Endothelial cell of hepatic sinusoid (primary cell): ENCODE results near the gene FTH1.
"Not testable (repeated sequence)": the region's sequence is repeated elsewhere in the genome, so short reads cannot be mapped to it uniquely, and the experiment has no call there.

Experiments used
- in situ Hi-C: cut with HindIII; loops from 2 replicates; pipeline ENCODE4 v1.10.0; 2017; ENCODE audit warnings: low sequenced_read_pairs

The FTH1 gene

DNA sequence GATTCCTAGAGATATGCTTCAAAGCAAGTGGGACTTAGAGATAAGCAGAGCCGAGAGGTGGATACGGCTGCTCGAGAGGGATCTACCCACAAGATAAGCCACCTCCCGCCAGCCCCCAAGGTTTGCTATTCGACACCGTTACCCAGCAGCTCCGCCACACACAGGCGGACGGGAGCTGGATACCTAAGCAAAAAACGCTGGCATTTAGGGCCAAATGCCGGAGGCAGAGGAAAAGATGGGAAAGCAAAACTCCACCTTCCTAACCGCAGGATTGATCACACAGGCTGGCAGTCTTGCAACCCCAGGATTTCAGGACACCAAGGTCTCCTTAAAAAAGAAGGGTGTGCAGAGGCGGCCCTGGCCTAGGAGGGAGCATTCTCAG lies 709 bp downstream of the FTH1 start:
- in situ Hi-C loops = loop anchor here (10.0 kb wide), 1 partner anchor 152 kb away; the partner anchor contains the start of gene FADS1

DNA sequence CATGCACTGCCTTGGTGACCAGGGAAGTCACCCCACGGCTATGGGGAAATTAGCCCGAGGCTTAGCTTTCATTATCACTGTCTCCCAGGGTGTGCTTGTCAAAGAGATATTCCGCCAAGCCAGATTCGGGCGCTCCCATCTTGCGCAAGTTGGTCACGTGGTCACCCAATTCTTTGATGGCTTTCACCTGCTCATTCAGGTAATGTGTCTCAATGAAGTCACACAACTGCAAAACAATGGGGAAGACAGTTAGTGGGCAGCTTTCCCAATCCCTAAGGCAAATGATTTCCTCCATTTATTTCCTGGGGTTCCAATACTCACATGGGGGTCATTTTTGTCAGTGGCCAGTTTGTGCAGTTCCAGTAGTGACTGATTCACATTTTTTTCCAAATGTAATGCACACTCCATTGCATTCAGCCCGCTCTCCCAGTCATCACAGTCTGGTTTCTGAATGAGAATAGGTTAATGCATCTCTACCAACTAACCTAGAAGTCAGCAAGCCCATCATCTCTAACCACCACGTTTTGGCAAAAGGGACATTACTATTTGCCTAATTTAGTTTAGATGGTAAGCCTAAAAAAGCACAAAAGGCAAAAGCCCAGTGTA lies 2.7 kb downstream of the FTH1 start:
- in situ Hi-C loops = loop anchor here (10.0 kb wide), 1 partner anchor 150 kb away; the partner anchor contains the start of gene FADS1

DNA sequence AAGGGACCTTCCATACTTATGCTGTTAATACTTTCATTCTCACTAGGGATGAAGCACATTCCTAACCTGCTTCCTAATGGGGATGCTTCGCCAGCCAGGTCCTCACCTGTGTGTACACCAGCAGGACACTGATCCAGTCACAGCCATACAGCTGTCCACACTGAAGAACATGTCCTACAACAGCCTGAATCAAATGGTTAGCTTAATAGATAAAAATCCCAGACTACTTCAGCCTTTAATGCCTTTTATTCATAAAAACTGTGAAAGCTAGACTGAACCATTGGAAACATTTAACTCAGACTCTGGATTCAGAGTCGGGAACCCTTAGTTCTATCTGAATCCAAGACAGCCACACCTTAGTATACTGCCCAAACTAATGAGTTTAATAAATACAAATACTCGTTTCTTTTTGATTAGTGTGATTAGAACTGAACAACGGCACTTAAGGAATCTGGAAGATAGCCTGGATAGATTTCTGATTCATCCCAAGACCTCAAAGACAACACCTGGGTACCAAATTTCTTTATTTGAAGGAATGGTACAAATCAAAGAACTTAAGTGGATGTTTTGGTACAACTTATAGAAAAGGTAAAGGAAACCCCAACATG lies 3.3 kb downstream of the FTH1 start:
- in situ Hi-C loops = loop anchor here (10.0 kb wide), 1 partner anchor 149 kb away; the partner anchor contains the start of gene FADS1

DNA sequence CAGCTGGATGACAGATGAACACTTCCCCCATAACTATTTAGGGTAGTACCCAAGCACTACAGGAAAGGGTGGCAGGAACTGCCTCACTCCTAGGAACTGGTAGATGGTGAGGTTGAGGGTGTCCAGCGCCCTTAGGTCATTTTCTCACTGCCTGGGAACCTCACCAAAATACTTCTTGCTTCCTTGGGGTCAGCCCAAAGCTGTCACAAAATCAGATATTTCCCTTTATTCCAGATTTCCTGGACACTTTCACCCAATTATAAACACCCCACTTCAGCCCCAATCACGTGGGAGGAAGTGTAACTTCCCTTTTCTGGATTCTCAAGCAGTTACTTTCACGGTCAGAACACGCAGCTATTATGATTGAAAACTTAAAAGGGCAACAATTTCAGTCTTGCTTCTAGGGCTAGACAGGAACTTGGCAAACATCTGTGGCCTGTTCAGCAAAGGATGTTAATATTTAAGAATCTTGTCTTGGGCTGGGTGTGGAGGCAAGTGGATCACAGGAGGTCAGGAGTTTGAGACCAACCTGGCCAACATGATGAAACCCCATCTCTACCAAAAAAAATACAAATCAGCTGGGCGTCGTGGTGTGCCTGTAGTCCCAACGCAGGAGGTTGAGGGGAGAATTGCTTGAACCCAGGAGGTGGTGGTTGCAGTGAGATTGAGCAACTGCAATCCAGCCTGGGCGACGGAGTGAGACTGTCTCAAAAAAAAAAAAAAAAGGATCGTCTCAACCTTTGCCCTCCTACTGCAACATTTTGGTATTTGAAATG lies 4.0 kb downstream of the FTH1 start:
- in situ Hi-C loops = loop anchor here (10.0 kb wide), 1 partner anchor 149 kb away; the partner anchor contains the start of gene FADS1

DNA sequence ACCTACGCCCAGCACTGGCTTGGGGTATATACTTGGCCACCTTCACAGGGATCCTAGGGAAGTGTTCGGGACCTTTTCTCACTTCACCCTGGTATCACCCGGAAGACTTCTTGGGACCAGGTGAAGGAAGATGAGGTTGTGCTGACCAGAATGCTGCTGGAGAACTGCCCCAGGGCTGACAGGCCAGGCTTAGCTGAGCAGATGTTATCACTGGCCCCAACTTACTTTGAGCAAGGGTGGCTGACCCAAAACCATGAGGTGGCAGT lies 4.5 kb downstream of the FTH1 start:
- in situ Hi-C loops = loop anchor here (10.0 kb wide), 1 partner anchor 148 kb away; the partner anchor contains the start of gene FADS1

DNA sequence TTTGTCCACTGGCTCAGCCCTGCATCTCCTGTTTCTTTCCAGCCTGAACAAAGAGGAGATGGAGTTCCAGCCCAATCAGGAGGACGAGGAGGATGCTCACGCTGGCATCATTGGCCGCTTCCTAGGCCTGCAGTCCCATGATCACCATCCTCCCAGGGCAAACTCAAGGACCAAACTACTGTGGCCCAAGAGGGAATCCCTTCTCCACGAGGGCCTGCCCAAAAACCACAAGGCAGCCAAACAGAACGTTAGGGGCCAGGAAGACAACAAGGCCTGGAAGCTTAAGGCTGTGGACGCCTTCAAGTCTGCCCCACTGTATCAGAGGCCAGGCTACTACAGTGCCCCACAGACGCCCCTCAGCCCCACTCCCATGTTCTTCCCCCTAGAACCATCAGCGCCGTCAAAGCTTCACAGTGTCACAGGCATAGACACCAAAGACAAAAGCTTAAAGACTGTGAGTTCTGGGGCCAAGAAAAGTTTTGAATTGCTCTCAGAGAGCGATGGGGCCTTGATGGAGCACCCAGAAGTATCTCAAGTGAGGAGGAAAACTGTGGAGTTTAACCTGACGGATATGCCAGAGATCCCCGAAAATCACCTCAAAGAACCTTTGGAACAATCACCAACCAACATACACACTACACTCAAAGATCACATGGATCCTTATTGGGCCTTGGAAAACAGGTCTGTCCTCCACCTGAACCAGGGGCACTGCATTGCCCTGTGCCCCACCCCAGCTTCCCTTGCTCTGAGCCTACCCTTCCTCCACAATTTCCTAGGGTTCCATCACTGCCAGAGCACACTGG lies 5.0 kb downstream of the FTH1 start:
- in situ Hi-C loops = loop anchor here (10.0 kb wide), 1 partner anchor 148 kb away; the partner anchor contains the start of gene FADS1

DNA sequence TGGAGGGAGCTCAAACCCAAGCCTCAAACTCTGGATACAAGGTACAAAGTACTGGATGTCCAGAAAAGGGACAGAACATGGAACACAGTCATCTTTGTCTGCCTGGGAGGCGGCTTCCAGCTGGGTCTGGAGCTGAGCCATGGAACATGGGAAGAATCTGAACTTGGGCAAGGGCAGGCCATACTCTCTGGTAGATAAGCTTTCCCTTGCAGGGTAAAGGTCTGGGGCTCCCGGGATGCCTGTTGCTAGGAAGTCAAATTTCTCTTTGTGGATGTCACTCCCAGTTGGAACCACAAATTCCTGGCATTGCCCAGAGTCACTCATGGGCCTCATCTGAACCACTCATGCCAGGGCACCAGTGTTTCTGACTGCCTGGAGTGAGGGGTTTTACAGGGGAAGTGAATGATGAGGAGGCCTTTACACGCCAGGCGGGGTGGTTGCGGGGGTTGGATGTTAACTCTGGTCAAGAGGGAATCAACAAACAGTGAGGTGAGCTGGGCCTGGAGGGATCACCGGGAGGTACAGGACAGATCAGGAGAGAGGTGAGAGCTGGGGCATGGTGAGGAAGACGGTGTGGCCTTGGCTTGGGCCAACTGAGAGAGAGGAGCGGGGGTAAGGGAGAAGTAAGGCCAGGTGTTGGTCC lies 5.7 kb downstream of the FTH1 start:
- in situ Hi-C loops = loop anchor here (10.0 kb wide), 1 partner anchor 147 kb away; the partner anchor contains the start of gene FADS1

DNA sequence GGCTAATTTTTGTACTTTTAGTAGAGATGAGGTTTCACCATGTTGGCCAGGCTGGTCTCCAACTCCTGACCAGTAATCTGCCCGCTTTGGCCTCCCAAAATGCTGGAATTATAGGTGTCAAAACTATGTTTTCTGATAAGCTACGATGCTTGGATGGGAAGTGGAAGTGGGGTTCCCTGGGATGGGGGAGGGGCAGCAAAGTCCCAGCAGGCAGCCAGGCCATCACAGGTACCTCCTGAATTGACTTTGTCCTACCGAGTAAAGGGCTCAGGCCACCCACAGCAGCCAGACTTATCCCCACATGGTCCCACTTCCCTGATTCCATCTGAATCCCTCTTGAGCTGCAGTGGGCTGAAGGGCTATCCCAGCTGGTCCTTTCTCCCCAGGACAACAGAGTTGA lies 6.9 kb downstream of the FTH1 start:
- in situ Hi-C loops = loop anchor here (10.0 kb wide), 1 partner anchor 146 kb away; the partner anchor contains the start of gene FADS1

DNA sequence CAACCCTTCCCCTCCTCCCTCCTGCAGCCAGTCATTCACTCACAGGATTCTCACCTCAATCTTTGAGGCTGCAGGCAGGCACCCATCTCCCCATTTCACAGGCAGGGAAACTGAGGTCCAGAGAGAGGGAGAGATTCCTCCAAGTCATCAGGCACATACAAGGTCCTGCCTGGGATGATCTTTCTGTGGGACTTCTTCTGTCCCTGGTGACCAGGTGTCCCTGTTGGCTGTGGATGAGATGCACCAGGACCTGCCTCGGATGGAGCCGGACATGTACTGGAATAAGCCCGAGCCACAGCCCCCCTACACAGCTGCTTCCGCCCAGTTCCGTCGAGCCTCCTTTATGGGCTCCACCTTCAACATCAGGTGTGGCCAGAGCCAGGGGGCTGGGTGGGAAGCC lies 7.8 kb downstream of the FTH1 start:
- in situ Hi-C loops = loop anchor here (10.0 kb wide), 1 partner anchor 145 kb away; the partner anchor contains the start of gene FADS1

DNA sequence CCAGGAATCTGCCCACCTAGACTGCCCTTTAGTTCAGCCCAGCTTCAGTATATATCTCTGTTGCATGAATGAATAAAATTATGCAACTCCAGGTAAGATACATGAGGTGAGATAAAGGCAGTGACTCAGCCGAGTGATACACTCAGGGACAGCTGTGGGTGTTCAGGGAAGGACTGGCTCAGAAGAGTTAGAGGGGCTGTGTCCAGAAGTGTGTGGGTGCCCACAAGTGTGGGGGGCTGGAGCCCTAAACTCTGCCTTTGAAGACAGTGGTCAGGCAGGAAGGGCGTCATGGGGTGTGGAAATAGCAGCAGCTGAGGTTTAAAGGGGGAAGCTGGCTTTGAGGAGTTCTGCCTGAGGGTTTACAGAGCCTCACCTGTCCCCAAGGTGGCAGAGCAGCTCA lies 8.3 kb downstream of the FTH1 start:
- in situ Hi-C loops = no loop called here

DNA sequence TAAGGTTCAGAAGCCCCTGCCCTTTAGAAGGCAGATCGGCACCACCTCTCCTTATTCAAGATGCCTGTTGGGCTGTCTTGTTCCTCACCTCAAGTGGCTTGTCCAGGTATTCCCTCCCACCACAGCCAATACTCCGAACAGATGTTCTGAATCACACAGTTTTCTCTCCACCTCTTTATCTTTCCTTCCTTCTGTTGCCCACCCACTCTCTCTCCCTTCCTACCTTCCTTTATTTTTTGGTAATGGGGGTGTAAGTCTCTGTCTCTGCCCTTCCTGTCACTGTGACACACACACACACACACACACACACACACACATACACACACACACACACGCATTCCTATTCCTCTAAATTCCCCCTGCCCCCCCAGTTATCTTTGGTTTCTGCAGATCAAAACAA lies 8.8 kb downstream of the FTH1 start:
- in situ Hi-C loops = no loop called here

DNA sequence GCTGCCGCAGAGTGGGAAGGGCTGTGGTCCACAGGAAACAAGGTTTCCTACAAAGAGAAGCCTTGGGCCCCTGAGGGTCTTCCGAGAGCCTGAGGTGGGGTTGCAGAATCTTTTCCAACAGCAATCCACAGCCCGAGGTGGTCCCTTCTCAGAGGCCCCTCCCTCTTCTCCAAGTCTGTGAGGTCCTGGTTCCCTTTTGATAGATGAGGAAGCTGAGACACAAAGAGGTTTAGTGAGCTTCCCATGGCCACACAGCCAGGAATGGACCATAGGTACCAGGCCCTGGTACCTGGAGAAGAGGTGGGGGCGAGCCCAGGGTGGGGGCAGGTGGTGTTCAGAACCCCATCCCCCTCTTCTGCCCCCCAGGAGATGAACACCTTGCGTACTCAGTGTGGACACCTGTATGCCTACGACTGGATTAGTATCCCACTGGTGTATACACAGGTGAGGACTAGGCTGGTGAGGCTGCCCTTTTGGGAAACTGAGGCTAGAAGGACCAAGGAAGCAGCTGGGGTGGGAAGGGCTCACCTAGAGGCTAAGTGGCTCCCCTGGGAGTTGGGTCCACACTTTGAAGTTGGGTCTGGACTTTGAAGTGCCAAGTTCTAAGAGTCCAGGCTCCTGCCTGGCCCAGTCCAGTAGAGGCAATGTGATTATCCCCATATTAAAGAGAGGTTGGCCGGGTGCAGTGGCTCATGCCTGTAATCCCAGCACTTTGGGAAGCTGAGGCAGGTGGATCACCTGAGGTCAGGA lies 10.2 kb downstream of the FTH1 start:
- in situ Hi-C loops = no loop called here

DNA sequence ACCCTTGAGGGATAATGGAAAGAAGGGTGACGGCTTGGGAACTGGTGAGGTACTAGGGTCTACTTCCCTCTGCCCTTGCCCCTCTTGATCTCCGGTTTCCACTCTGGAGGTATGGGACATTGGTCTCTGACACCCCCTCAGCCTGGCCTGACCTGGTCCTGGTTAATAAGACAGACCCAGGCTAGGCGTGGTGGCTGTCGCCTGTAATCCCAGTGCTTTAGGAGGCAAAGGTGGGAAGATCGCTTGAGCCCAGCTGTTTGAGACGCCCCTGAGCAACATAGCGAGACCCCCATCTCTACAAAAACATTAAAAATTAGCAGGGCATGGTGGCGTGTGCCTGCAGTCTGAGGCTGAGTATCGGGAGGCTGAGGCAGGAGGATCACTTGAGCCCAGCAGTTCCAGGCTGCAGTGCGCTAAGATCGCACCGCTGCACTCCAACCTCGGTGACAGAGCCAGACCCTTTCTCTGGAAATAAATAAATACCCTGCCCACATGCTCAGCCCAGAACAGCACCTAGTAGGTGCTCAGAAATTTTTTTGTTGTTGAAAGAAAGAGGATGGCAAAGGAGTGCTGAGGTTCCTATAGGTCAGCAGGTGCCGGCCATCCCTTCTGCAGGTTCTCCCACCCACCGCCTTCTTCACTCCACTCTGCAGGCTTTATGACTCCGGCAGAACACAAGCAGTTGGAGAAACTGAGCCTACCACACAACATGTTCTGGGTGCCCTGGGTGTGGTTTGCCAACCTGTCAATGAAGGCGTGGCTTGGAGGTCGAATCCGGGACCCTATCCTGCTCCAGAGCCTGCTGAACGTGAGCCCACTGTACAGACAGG lies 11.0 kb downstream of the FTH1 start:
- in situ Hi-C loops = no loop called here

DNA sequence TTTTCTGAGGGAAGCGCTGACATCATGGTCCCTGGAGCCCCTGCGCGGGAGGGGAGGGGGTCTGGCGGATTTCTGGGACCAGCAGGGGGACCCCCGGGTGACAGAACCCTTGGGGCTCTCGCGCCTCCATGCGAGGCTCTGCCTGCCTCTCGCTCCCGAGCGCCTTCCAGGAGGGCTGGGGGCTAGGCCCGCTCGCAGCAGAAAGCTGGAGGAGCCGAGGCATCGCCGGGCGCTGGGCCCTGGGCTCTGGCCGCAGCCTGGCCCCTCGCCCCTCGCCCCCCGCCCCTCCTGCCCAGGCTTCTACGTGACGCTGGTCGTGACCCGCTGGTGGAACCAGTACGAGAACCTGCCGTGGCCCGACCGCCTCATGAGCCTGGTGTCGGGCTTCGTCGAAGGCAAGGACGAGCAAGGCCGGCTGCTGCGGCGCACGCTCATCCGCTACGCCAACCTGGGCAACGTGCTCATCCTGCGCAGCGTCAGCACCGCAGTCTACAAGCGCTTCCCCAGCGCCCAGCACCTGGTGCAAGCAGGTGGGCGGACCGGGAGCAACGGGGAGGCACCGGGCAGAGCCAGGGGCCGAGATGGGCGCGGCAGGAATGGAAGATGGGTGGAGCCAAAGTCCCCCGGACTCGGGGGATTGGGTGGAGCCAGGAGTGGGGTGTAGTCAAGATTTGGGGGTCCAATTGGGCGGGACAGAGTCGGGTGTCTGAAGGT lies 11.9 kb downstream of the FTH1 start:
- in situ Hi-C loops = no loop called here

DNA sequence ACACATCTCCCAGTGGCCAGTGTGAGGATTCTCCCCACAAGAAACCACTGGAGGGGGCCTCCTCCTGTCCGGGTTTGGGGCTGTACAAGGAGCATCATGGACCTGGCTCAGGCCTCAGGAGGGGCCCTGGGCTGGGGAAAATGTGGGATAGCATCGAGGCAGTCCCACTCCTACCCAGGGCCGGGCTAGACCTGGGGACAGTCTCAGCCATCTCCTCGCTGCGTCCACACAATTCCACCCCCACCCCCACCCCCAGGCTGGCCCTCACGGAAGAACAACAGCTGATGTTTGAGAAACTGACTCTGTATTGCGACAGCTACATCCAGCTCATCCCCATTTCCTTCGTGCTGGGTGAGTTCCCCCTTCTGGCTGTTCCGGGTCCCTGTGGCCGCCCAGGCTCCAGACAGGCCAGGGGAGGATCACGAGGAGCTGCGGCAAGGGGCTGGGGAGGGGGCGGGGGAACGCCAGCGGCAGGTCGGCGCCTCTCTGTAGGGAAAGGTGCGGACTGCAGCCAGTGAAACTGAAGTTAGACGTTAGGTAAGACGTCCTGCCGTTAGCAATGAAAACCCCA lies 12.5 kb downstream of the FTH1 start:
- in situ Hi-C loops = no loop called here

DNA sequence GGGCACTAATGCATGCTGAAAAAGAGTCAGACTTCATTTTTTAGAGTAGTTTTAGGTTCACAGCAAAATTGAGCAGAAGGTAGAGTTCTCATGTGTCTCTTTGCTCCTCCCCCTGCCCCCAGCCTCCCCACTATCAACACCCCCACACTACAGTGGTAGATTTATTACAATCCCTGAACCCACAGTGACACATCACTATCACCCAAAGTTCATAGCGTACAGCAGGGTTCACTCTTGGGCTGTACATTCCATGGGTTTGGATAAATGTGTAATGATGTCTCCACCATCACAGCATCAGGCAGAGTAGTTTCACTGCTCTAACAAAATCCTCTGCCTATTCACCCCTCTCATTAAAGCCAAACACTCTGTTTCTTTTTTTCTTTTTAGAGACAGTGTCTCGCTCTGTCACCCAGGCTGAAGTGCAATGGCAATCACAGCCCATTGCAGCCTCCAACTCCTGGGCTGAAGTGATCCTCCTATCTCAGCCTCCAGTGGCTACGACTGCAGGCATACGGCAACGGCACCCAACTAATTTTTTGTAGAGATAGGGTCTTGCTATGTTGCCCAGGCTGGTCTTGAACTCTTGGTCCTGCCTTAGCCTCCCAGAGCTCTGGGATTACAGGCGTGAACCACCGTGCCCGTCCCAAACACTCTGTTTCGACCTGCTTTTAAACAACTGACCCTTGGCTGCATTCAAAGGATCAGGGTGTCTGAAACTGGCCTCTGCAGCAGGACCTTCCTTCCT lies 13.2 kb downstream of the FTH1 start:
- in situ Hi-C loops = no loop called here

DNA sequence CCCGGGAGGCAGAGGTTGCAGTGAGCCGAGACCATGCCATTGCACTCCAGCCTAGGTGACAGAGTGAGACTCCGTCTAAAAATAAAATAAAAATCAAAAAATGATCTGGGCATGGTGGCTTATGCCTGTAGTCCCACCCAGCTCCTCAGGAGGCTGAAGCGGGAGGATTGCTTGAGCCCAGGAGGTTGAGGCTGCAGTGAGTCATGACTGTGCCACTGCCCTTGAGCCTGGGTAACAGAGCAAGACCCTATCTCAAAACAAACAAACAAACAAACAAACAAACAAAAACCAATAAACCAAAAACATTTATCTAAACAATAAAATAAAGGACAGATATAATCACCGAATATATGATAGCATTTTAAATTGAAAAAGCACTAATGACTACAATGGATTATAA lies 13.8 kb downstream of the FTH1 start:
- in situ Hi-C loops = not testable (repeated sequence)
